Stimulated activated CD8-positive, alpha-beta memory T cell treated with anti-CD3 and anti-CD28 coated beads, Interleukin-15, amount 100 ng/mL, for 1 hour (primary cell): ENCODE data around the gene MBP.
"Not testable (repeated sequence)": the region's sequence is repeated elsewhere in the genome, so short reads cannot be mapped to it uniquely, and the experiment has no call there.

ENCODE experiments used
- DNase-seq: peaks from one replicate; pipeline ENCODE4 v3.0.0-alpha.2; 2020; ENCODE audit warnings: low read depth

The MBP gene

DNA sequence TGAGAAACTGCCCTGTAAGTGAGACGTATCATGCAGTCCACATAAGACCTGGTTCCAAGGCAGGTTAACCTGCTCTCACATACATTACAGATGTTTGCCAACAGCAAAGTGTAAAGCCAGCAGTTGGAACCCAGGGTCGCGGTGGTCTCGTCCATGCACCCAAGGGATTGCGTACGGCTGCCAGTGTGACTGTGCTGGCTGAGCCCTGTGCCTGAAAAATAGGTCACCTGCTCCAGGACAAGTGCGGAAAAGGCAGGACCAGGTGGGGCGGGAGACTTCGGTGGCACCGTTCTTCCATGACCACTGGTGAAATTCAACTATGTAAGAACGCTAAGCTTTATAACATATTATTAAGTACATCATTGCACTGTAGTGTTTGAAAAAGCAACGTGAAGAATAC, 110.5 kb downstream of the MBP start:
- no peak for DNase-seq

DNA sequence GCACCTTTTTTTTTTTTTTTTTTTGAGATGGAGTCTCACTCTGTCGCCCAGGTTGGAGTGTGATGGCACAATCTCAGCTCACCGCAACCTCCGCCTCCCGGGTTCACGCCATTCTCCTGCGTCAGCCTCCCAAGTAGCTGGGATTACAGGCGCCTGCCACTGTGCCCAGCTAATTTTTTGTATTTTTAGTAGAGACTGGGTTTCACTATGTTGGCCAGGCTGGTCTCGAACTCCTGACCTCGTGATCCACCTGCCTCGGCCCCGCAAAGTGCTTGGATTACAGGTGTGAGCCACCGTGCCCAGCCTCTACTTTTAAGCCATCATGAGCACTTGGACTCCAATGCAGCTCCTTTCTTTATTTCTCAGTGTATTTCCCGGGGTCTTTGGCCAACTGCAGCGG, 111.1 kb downstream of the MBP start:
- DNase-seq, result not testable (repeated sequence)

DNA sequence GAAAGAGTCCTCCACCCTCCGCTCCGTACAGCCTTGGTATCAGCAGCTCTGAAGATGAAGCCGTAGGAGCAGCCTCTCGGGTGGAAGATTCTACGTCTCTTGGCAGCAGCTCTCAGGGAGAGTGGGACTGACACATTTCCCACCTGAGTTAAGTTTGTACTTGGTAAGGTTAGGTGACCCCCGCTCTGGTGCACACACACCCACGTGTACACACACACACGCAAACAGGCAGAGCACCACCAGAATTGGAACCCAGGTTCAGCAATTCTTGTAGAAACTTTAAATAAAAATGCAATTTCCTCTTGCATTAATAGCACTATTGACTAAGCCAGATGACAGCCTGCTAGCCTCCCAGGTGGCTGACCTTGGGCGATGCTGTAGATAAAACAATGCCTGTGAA, 111.5 kb downstream of the MBP start:
- no peak for DNase-seq

DNA sequence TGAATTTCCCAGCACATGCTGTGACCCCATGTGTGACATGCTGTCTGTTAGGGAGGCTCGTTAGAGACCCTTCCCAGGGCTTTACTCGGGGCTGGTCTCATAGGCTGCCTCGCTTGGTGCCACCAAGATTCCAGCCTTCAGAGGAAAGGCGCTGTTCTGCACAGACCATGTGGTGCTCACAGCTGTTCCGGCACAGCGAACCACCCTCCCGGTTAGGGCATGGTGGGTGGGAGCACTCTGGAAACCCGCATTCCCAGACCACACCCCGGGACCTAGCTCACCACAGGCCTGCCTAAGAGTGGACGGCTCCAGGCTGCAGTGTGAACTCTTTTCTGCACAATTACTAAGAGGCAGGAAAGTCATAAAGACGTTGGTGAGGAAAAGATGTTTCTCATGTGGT, 112.0 kb downstream of the MBP start:
- DNase-seq, result no peak

DNA sequence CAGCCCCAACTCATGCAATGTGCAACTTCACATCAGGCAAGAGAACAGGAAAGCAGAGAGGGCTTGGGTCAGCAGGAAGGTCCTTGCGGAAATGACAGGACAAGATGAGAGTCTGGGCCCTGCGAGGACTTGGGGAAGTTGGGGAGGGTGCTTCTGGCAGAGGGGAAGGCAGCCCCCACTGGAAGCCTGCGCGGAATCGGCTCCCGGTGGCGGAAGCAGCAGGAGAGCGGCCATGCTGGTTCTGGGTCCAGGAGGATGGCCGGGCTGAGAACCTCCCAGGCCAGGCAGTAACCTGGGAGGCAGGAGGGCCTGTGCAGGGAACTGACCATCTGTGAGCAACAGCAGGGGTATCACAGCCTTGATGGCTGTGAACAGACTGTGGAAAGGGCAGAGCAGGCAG, 112.9 kb downstream of the MBP start:
- no peak for DNase-seq

DNA sequence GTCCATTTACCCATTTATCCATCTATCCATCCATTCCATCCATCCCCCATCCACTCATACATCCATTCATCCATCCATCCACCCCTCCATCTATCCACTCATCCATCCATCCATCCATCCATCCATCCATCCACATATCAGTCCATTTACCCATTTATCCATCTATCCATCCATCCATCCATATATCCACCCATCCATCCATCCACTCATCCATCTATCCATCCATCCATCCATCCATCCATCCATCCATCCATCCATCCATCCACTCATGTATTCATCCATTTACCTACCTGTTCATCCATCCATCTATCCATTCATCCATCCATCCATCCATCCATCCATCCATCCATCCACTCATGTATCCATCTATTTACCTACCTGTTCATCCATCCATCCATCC, 113.9 kb downstream of the MBP start:
- not testable (repeated sequence) for DNase-seq

DNA sequence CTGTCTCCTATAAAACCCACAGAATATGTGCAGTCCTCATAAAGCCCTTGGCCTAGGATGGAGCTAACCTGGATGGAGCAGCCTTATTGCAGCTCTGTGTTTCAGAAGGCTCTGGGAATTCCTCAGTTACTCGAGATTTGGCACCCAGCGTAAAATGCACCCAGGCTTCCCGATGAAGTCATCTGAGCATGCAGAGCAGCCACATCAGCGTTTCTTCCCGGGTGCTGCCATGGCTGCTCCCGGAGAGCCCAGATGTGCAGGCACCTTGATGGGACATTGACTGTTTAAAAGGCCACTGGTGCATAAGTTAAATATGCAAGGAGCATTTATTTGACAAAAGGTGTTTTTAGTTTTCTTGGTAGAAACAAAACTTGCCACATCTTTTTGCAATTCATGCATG, 115.2 kb downstream of the MBP start:
- DNase-seq, result no peak

DNA sequence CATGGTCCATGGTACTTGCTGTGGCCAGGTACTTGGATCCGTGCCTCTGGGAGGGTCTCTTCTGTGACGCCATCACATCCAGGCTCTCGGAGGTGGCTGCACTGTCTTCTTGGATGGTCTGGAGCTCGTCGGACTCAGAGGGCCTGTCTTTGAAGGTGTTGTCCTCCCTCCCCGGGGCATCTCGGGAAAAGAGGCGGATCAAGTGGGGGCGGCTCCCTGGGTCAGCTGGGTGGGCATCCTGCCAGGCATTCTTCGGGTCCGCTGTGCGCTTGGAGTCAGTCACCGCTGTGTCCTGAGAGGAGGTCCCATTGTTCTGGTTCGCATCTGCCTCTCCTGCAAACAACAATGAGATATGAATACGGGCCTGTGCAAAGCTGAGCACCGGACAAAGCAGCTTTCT, 115.6 kb downstream of the MBP start:
- DNase-seq, result no peak

DNA sequence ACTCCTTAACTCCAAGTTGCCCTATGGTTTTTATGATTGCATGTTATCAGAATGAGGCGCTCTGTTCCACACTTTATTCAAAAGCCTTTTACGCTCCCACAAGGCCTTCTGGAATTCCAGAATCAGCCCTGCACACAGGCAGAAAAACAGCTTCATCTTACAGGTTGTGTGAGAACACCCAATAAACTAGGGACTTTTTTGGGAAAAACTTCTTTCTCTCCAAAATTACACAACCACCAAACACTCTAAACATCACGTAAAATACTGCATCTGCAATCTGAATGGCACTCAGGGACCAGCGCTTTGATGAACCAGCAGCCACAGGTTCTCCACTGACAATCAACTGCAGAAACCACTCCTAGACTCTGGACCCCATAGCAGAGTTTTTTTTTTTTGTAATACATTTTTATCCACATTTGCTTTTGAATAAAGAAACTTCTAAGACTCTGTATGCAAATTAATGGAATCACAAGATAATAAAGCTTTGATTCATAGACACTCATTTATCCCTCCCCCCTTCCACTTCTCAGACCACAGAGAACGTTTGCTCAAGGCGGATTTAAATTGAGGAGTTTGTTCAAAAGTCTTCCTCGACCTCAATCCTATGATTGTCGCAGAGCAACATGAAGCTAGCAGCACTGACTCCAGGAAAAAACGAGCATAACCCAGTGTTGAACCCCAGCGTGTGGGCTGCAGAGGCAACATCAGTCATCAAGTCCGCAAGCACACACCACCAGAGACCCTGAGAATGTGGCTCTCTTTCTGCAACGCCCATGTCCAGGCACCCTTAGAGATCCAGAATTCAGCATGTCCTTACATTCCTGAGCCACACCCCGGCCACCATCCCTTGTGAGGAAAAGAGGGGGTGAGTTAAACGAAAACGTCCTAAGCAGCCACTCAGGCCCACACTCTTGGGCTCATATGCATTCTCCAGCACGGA, 116.5 kb downstream of the MBP start:
- DNase-seq, result no peak

DNA sequence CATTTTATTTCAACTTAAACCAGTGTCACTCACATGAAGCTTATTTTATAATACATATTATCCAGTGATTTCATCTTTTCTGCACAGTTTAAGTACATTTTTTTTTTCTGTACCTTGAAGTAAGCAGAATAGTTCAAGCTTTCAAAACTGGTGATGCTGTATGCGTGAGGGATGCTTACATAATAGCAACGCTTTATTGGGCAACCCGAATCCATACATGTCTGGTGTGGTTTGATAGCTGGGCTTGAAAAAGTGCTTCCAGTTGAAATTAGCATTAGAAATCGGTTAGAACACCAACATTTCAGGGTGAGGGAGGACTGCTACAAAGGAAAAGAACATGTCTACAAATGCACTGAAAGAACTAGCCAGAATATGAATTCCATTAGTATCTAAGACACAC, 117.4 kb downstream of the MBP start:
- DNase-seq, result no peak

DNA sequence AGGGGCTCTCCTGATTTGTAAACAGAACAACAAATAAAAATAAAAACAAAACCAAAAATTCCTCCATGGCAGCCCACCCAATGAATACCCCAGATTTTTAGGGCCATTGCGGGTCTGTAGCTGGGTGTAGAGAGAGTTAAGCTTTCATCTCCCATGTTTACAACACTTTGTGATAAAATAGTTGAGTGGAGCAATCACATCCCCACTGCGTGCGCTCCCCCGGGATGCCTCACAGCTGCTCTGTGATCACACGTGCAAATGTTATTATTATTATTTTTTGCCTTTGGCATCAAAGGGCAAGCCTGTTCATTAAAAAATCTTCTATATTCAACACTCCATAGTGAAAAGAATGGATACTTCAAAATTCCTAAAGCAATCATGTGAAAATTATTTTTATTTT, 118.0 kb downstream of the MBP start:
- DNase-seq, result no peak

DNA sequence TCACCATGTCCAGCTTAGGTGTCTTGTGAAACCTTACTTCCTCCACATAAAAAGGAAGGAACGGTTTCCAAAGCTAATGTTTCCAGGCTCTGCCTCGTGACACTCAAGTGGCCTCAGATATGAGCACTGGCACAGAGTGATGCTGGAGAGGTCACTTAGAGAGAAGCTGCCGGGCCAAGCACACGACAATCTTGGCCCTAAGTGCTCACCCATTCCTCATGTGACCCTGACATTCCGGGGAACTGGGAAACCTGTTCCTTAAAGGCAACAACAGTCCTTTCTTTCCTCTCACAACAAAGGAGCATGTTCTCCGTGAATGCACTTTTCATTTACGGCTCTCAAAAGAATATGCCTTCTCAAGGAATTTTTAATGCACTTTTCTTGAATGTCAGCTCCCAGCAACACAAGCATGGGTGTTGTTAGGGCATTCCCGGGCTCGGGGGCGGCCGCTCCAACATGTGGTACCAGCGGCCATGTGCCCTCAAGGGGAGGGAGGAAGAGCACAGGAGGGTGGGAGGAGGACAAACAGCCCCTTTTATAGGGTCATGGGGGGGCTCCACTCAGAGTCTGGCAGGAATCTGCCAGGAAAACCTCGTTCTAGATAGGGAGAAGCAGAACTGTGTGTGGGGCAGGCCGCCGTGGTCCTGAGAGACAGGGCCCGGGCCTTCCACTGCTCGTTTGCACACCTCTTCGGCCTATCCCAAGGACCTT, 118.6 kb downstream of the MBP start:
- no peak for DNase-seq

DNA sequence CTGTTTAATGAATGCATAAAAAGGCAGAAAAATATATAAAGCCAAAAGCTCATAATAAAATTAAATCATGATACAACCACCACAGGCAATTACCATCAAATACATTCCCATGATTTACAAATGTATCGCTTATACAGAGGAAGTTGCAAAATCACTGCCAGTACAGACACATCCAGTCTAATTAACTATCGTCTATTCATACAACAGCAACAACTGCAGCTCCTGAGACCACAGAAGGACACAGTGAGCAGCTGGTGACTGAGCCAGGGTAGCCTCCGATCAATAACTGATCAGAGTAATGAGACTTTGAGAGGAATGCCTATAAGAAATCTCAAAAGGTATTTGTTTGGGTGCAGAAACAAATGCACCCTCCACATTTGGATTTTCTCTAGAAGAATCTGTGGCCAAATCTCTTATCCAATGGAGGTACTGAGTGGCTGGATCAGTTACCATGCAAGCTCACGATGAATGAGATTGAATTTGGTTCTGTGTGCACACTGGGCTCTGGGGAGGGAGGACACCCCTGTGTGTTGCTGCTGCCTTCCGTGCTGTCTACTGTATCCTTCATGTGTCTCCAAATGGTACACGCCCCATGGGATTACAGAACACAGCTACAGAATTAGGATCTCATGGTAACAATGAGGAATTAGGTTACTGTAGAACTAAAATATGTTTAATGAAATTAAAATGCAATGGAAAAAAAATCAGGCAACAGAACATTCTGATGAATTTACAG, 119.6 kb downstream of the MBP start:
- DNase-seq, result no peak

DNA sequence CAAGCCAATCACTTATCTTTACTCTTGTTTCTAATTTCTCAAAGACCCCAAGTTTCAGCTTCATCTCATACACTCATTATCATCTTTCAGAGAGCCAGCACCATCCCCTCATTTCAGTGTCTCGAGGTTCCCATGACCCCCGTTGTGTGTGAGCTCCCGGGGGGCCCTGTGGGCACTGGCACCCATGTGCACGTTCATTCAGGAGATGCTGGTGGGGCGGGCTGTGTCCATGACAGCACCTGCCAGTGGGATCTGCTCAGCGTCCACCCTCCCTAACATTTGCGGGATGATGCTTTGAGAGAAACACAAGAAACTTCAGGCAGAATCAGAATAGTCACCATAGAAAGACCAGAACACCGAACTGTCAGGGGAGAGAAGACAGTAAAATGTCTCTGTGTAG, 120.5 kb downstream of the MBP start:
- DNase-seq, result no peak

DNA sequence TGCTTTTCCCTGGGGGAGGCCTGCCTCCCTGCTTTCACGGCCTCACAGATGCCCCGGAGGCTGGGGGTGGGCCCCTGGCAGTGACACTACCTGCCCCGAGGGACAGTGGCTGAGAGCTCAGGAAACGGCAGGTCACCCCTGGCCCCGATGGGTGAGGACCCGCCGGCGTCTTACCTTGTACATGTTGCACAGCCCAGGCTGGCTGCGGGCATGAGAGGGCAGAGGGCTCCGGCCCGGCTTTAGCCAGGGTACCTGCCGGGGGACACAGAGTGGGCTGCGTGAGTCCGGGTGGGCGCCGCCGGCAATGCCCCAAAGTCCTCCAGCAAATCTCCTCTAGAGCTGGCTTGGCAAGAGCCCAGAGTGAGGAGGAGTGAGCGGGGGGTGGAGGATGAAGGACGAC, 122.9 kb downstream of the MBP start:
- DNase-seq, result no peak

DNA sequence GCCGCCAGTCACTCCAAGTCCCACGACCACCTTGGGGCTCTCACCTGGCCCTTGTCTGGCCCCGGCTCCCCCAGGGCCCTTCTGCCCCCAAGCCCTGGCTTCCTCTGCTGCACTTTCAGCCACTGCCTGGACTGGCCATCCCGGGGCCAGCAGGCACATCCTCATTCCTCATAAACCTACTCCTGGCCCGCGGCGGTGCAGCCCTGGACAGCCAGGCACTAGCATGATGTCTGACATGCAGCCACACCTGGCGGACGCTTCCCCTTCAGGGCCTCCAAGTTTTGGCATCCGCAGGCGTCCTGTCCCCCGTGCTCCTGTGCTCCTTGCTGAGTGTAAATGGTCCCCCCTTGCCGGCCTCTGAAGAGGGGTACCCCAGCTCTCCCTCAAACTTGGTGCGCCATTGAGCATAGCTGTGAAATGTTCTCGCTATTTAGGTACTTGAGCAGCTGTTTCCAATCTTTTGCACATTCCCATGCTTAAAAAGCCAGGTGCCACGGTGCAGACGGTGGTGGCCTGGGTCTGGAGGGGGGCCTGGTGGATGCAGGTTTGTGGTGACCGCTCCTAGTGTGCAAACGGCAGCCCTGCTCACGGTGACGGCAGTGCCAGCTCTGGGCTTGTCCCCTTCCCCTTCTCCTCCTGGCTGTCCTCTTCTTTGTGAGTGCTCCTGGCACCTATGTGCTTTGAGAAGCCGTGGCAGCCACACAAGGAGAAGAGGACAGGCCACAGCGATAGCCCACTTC, 123.8 kb downstream of the MBP start:
- DNase-seq, result no peak

DNA sequence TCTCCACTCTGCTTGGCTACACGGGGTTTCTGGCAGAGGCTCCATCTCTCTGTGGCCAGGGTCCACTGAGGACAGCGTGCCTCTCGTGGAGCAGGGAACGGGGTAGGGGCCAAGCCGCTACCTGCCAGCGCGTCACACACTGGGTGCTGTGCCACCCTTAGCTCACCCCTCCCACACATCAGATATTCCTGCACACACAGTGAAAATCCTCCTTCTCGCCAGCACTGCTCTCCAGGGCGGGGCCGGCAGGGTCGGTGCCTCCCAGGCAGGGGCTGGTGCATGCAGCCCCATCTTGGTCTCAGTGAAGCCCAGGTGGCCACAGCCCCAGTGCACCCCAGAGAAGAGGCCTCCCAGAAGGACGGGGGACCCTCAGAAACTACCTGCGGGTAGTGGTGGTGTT, 124.6 kb downstream of the MBP start:
- DNase-seq, result no peak

DNA sequence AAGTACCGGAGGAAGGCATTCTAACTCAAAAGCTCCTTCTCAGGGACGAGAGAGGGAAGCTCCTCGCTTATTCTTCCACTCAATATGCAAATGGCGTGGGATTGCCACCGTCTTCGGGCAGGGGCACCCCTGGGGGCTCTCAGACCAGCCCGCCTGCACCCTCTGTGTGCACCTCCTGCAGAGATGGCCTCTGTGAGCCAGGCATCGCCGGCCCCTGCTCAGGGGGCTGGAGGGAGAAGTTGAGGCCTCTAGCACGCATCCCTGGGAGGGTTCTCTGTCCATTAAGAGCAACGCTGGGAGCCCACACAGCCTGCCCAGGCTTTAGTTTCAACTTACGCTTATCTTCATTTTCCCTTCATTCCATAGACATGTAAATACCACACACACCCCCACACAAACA, 125.3 kb downstream of the MBP start:
- DNase-seq, result no peak

DNA sequence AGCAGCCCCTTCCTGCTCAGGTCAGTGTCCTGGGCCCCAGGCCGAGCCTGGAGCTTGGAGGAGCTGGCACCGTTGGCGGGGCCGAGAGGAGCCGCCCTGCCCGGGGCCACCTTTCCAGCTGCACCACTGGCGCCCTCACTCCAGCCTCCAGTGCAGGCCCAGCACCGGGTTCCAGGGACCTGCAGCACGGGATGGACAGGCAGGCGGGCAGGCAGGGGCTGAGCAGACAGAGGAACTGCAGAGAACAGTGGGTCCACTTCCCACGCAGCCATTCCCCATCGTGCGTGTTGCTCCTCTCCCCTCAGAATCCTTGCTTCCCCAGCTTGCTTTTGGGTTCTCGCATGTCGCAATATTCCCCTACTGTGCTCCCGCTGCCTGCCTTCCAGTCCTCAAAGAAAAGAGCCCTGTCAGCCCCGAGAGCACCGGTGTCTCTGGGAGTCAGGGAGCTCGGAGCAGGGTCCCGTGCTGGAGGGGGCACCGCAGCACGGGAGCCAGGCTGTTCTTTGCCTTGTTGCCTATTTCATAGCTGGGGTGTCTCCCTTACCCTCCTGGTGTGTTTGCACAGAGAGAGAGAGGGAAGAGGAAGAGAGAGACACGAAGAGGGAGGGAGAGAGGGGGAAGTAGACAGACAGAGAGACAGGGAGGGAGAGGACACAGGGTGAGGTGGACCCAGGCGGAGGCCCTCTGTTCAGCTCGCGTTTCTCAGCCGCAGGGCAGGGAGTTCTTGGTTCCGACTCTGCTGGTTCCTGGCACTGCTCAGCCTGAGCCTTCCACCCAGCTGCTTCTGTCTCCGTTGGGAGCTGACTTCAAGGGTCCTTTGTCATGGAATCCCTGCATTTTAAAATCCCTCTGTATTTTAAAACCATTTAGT, 126.0 kb downstream of the MBP start:
- DNase-seq, result no peak

DNA sequence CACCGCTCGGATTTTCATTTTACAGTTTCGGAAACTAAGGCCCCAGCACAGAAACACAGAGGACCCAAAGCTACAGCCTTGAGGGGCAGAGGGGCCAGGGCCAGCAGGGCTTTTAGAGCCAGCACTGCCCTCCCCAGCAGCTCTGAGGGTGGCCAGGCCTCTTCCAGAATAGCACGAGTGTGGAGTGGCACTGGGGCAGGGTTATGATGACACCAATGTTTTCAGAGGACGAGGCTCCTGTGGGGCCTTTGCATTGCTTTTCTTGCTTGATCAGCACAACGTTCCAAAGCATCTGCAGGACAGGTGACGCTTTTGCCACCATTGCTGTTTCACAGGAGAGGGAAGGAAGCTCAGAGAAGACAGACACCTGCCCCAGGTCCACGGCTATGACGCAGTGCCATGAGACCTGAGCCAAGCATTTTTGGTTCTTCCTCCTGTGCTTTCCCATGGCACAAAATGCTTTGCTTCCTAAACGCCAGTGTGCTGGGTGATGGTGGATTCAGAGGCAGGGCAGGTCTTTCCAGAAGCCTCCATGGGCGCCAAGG, 126.9 kb downstream of the MBP start:
- no peak for DNase-seq
